Fibroblast of lung (primary cell): ENCODE measurements around the gene HYAL1.

Source experiments
- EZH2 ChIP-seq: IDR thresholded peaks from 2 replicates; pipeline ENCODE4 v1.5.1; 2012; ENCODE audit warnings: low read length, control low read depth, mild to moderate bottlenecking; ENCODE audit errors: missing control alignments
- TF ChIP-seq, protein P1 (sequence below), 2 donors: IDR thresholded peaks in 1 of 2; conservative IDR thresholded peaks in 1 of 2; 1 replicate in 1 of 2; 2 replicates in 1 of 2; pipeline ENCODE4 v1.5.1; 2011 to 2012; ENCODE audit warnings: low read length in 2 of 2, control low read depth in 1 of 2, inconsistent platforms in 1 of 2, low read depth in 1 of 2, mild to moderate bottlenecking in 1 of 2

- TF ChIP-seq, protein P1, sequence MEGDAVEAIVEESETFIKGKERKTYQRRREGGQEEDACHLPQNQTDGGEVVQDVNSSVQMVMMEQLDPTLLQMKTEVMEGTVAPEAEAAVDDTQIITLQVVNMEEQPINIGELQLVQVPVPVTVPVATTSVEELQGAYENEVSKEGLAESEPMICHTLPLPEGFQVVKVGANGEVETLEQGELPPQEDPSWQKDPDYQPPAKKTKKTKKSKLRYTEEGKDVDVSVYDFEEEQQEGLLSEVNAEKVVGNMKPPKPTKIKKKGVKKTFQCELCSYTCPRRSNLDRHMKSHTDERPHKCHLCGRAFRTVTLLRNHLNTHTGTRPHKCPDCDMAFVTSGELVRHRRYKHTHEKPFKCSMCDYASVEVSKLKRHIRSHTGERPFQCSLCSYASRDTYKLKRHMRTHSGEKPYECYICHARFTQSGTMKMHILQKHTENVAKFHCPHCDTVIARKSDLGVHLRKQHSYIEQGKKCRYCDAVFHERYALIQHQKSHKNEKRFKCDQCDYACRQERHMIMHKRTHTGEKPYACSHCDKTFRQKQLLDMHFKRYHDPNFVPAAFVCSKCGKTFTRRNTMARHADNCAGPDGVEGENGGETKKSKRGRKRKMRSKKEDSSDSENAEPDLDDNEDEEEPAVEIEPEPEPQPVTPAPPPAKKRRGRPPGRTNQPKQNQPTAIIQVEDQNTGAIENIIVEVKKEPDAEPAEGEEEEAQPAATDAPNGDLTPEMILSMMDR (conservative IDR thresholded peaks at IDR 0.05 in 1 of 2, IDR thresholded peaks at IDR 0.05 in 1 of 2; ENCODE audit: low read depth in 1 of 2, low read length in 2 of 2): no peak
- TF ChIP-seq EZH2: no peak
Measured at GRCh38 chr3:50294089-50294488, 9.3 kb downstream of the HYAL1 start.
